PC-9 (cell line): Measurements from ENCODE around the gene OSBPL2. TPM values are rescaled to one million over a fixed set of nuclear protein-coding genes. Genes with fewer than 3 reads are reported as not detected.

Source experiments
- BruUV-seq: library from RNA; stranded (reverse); fragments of 400-500 nt; replicated peaks from 2 replicates; lab custom pipeline; 2021; lab: Mats Ljungman, UMichigan
- CTCF ChIA-PET: fragments of 300-600 bp; sonication (Branson Sonifier 250); formaldehyde crosslinking; loops from one replicate; lab custom pipeline; 2022; ENCODE audit warnings: antibody characterized with exemption; lab: Charles Lee
- POLR2A ChIA-PET: fragments of 300-600 bp; sonication (Branson Sonifier 250); formaldehyde crosslinking; loops from one replicate; lab custom pipeline; 2022; ENCODE audit warnings: antibody characterized with exemption; ENCODE audit not compliant: unreplicated experiment; lab: Charles Lee
- DNase-seq, 2 experiments: peaks; one replicate each; pipeline versions ENCODE4 v3.0.0 to v3.0.0-alpha.2; 2015 to 2022; ENCODE audit warnings: mixed read lengths in 1 of 2
- H2AFZ ChIP-seq: fragments of 200-600 bp; sonication (generic); 2 replicates; pipeline ENCODE4 v1.8.1; 2017; ENCODE audit warnings: antibody characterized with exemption
- H3F3A ChIP-seq: fragments of 200-600 bp; sonication (generic); 2 replicates; pipeline ENCODE4 v1.8.1; 2017; ENCODE audit warnings: antibody characterized with exemption, mild to moderate bottlenecking, low read depth; ENCODE audit not compliant: insufficient read depth
- H3K27ac ChIP-seq: fragments of 200-600 bp; sonication (generic); 2 replicates; pipeline ENCODE4 v1.6.1; 2016; ENCODE audit warnings: mixed run types
- H3K27me3 ChIP-seq: fragments of 200-600 bp; sonication (generic); 2 replicates; pipeline ENCODE4 v1.6.1; 2016; ENCODE audit warnings: low read depth, mixed run types; ENCODE audit not compliant: insufficient read depth
- H3K36me3 ChIP-seq: fragments of 200-600 bp; sonication (generic); 2 replicates; pipeline ENCODE4 v1.6.1; 2016; ENCODE audit warnings: low read depth, mixed run types
- H3K4me1 ChIP-seq: fragments of 200-600 bp; sonication (generic); replicated peaks from 2 replicates; pipeline ENCODE4 v1.6.1; 2016; ENCODE audit warnings: mixed run types; ENCODE audit not compliant: insufficient read depth
- H3K4me2 ChIP-seq: fragments of 200-600 bp; sonication (generic); 2 replicates; pipeline ENCODE4 v1.6.1; 2017; ENCODE audit warnings: mixed run types
- H3K4me3 ChIP-seq: fragments of 200-600 bp; sonication (generic); 2 replicates; pipeline ENCODE4 v1.6.1; 2016; ENCODE audit warnings: mixed run types
- H3K79me2 ChIP-seq: fragments of 200-600 bp; sonication (generic); 2 replicates; pipeline ENCODE4 v1.6.1; 2017; ENCODE audit warnings: low read depth, mixed run types
- H3K9me2 ChIP-seq: fragments of 200-600 bp; sonication (generic); 2 replicates; pipeline ENCODE4 v1.8.1; 2017; ENCODE audit warnings: mild to moderate bottlenecking; ENCODE audit not compliant: insufficient read depth
- H3K9me3 ChIP-seq: fragments of 200-600 bp; sonication (generic); 2 replicates; pipeline ENCODE4 v1.8.1; 2016; ENCODE audit warnings: low read depth; ENCODE audit not compliant: insufficient read depth
- H4K20me1 ChIP-seq: fragments of 200-600 bp; sonication (generic); 2 replicates; pipeline ENCODE4 v1.8.1; 2017; ENCODE audit not compliant: insufficient read depth
- EZH2 ChIP-seq: fragments of 200-600 bp; sonication (generic); IDR thresholded peaks from 2 replicates; pipeline ENCODE4 v1.8.0; 2017; ENCODE audit warnings: antibody characterized with exemption, low read depth
- intact Hi-C: fragments of 100-400 bp; cut with micrococcal nuclease; formaldehyde crosslinking; loops from one replicate; pipeline ENCODE4 v1.10.0; 2022; ENCODE audit not compliant: unreplicated experiment
- total RNA-seq: library from RNA; stranded (reverse); gene quantifications from 2 replicates; pipeline ENCODE4 v1.2.3, GENCODE V29; 2021
- TF ChIP-seq, protein P1 (sequence below): fragments of 200-600 bp; sonication (generic); conservative IDR thresholded peaks from 2 replicates; pipeline ENCODE4 v1.6.1; 2017; ENCODE audit warnings: mixed run types, antibody characterized with exemption, mild to moderate bottlenecking, moderate library complexity

Gene OSBPL2
- total RNA-seq, 1 experiment from 2014 or later: 84.8 TPM

DNA sequence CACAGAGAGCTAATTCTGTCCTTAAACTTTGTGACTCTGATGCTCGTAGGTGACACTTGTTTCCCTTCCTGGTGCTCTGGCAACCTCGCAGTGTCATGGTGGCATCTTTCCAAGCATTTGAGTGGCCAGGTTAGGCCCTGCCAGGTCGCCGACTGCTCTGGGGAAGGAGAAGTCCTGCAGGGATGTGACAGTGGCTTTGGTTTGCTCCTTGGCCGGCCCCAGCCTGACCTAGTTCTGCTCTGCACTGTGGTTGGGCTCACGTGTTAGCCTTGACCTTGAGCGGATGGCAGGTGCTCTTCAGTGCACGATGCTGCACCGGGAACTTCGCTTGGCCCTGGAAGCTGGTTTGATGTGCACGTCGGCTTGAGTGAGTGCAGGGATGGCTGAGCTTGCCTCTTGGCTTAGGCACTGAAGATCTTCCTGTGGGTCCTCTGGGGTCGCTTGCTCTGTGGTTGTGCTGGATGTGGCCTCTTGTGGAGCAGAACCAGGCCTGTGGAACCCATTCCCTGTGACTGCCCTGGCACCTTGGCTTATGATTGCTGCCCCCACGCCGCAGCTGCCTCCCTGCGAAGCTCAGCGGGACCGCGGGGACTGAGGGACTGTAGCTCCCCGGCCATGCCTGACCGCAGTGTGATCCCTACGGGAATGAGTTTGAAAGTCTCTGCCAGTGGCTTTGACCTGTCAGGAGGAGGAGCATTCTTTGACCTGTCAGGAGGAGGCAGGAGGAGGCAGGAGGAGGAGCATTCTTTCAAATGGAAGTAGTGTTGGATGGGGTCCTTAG is 8.7 kb downstream of the OSBPL2 start:
- H3K4me2 ChIP-seq: no peak overlapping the region
- H3K27me3 ChIP-seq: no peaks in the 10 kb centered on the region
- H3K9me2 ChIP-seq: no peaks in the 10 kb centered on the region
- H3F3A ChIP-seq: no peaks in the 10 kb centered on the region
- DNase-seq: no peak
- peaks cover 9% of the 10 kb centered on the region for H3K36me3 ChIP-seq
- intact Hi-C loops: no loop called here
- CTCF ChIA-PET: no interaction called here
- H3K9me3 ChIP-seq: no peaks in the 10 kb centered on the region
- POLR2A ChIA-PET: no interaction called here
- no TSS peak for BruUV-seq
- H2AFZ ChIP-seq: no peak overlapping the region
- no peak overlapping the region for H3K4me3 ChIP-seq
- no peak for TF ChIP-seq EZH2
- TF ChIP-seq, protein P1, sequence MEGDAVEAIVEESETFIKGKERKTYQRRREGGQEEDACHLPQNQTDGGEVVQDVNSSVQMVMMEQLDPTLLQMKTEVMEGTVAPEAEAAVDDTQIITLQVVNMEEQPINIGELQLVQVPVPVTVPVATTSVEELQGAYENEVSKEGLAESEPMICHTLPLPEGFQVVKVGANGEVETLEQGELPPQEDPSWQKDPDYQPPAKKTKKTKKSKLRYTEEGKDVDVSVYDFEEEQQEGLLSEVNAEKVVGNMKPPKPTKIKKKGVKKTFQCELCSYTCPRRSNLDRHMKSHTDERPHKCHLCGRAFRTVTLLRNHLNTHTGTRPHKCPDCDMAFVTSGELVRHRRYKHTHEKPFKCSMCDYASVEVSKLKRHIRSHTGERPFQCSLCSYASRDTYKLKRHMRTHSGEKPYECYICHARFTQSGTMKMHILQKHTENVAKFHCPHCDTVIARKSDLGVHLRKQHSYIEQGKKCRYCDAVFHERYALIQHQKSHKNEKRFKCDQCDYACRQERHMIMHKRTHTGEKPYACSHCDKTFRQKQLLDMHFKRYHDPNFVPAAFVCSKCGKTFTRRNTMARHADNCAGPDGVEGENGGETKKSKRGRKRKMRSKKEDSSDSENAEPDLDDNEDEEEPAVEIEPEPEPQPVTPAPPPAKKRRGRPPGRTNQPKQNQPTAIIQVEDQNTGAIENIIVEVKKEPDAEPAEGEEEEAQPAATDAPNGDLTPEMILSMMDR: no peak
- no peaks in the 10 kb centered on the region for H3K4me1 ChIP-seq
- H4K20me1 ChIP-seq: peaks cover 98% of the 10 kb centered on the region
- H3K79me2 ChIP-seq: peaks cover 97% of the 10 kb centered on the region
- H3K27ac ChIP-seq: no peak overlapping the region

GRCh38 chr20:62248890-62249560 is 10.7 kb downstream of the OSBPL2 start:
- Histone ChIP-seq H4K20me1 (peaks cover 97% of the 10 kb centered on the region), H3K4me2 (no peak overlapping the region)
- BruUV-seq: no TSS peak

GRCh38 chr20:62252342-62252966 is 14.1 kb downstream of the OSBPL2 start:
- ChIA-PET CTCF (no interaction called here), POLR2A (no interaction called here)
- TF ChIP-seq, protein P1: no peak
- TF ChIP-seq EZH2: no peak
- peaks cover 5% of the 10 kb centered on the region; the same call in 1 of the 2 replicates for H3K36me3 ChIP-seq
- no peak overlapping the region for H3K27ac ChIP-seq
- H3K4me1 ChIP-seq: no peaks in the 10 kb centered on the region
- H3K9me3 ChIP-seq: no peaks in the 10 kb centered on the region
- H4K20me1 ChIP-seq: peaks cover 95% of the 10 kb centered on the region
- peaks cover 5% of the 10 kb centered on the region; the same call in 1 of the 2 replicates for H3F3A ChIP-seq
- BruUV-seq: no TSS peak
- H3K27me3 ChIP-seq: no peaks in the 10 kb centered on the region
- no peak overlapping the region for H3K4me3 ChIP-seq
- DNase-seq: peak in 1 of 2 experiments; percentile 41
- no peaks in the 10 kb centered on the region for H3K9me2 ChIP-seq
- no peak overlapping the region for H3K4me2 ChIP-seq
- H2AFZ ChIP-seq: no peak overlapping the region
- intact Hi-C loops: no loop called here
- peaks cover 62% of the 10 kb centered on the region for H3K79me2 ChIP-seq

More at GRCh38 chr20:62248890-62249560, 10.7 kb downstream of the OSBPL2 start:
- H3K27me3 ChIP-seq: no peaks in the 10 kb centered on the region
- POLR2A ChIA-PET: no interaction called here
- TF ChIP-seq EZH2: no peak
- TF ChIP-seq, protein P1: no peak
- no peaks in the 10 kb centered on the region for H3K9me2 ChIP-seq
- no peak overlapping the region for H3K27ac ChIP-seq
- H3K4me3 ChIP-seq: no peak overlapping the region
- H3K9me3 ChIP-seq: no peaks in the 10 kb centered on the region
- H3F3A ChIP-seq: no peaks in the 10 kb centered on the region
- H3K36me3 ChIP-seq: peaks cover 3% of the 10 kb centered on the region; the same call in 1 of the 2 replicates
- H3K4me1 ChIP-seq: no peaks in the 10 kb centered on the region
- H2AFZ ChIP-seq: no peak overlapping the region
- H3K79me2 ChIP-seq: peaks cover 91% of the 10 kb centered on the region
- DNase-seq: no peak
- CTCF ChIA-PET: no interaction called here
- intact Hi-C loops: no loop called here
